Stimulated activated CD8-positive, alpha-beta memory T cell treated with anti-CD3 and anti-CD28 coated beads, Interleukin-7, amount 100 ng/mL, for 1 hour (primary cell): Measurements from ENCODE around the gene MX1.

Experiments
- DNase-seq, 2 donors: peaks; one replicate each; pipeline ENCODE4 v3.0.0-alpha.2; 2020; ENCODE audit warnings: low read depth in 2 of 2

Gene MX1, protein sequence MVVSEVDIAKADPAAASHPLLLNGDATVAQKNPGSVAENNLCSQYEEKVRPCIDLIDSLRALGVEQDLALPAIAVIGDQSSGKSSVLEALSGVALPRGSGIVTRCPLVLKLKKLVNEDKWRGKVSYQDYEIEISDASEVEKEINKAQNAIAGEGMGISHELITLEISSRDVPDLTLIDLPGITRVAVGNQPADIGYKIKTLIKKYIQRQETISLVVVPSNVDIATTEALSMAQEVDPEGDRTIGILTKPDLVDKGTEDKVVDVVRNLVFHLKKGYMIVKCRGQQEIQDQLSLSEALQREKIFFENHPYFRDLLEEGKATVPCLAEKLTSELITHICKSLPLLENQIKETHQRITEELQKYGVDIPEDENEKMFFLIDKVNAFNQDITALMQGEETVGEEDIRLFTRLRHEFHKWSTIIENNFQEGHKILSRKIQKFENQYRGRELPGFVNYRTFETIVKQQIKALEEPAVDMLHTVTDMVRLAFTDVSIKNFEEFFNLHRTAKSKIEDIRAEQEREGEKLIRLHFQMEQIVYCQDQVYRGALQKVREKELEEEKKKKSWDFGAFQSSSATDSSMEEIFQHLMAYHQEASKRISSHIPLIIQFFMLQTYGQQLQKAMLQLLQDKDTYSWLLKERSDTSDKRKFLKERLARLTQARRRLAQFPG

GRCh38 chr21:41425954-41426675, at the start of gene MX1:
TSS of gene MX1 (plus strand) at chr21:41426239. CDS start at chr21:41432071, 5,832 bp downstream.
- peak; percentile 74 to 90 for DNase-seq

DNA sequence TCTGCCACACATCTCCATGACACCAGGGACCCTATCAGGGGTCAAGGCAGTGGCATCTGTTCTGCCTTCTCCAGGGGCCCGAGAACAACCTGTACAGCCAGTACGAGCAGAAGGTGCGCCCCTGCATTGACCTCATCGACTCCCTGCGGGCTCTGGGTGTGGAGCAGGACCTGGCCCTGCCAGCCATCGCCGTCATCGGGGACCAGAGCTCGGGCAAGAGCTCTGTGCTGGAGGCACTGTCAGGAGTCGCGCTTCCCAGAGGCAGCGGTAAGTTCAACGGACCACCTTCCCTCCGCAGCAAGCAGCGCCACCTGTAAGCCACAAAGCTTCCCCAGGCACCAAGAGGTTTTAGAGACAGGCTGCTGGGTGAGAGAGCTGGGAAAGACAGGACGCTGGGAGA, 48.3 kb upstream of the MX1 start:
- no peak for DNase-seq

GRCh38 chr21:41378849-41379248, 47.2 kb upstream of the MX1 start:
- DNase-seq: no peak

DNA sequence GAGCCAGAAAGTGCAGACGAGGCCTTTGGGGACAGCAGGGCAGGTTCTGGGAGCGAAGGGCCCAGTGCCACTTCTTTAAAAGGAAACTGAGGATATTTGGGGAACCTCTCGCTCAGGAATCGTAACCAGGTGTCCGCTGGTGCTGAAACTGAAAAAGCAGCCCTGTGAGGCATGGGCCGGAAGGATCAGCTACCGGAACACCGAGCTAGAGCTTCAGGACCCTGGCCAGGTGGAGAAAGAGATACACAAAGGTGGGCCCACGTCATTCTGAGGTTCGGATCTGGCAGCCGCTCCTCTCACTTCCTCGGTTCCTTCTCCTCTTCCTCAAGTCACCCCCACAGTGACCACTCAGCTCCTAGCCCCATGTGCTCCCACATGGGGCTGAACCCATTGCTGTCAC, 46.1 kb upstream of the MX1 start:
- no peak for DNase-seq

DNA sequence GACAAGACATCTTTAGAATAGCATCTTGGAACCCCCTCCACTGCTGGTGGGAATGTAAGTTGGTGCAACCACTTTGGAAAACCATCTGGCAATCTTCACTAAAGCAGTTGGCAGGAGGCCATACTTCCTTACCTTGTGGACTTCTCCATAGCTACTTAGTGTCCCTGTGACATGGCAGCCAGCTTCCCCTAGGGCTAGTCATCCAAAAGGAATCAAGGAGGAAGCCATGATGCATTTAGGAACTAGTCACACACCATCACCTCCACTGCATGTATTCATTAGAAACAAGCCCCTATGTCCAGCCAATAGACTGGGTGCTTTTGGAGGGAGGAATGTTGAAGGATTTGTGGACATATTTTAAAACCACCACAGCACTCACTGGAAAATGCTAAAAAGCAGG, 44.3 kb upstream of the MX1 start:
- no peak for DNase-seq

GRCh38 chr21:41387042-41387819, 38.8 kb upstream of the MX1 start:
- no peak for DNase-seq

GRCh38 chr21:41387824-41388223, 38.2 kb upstream of the MX1 start:
- no peak for DNase-seq

DNA sequence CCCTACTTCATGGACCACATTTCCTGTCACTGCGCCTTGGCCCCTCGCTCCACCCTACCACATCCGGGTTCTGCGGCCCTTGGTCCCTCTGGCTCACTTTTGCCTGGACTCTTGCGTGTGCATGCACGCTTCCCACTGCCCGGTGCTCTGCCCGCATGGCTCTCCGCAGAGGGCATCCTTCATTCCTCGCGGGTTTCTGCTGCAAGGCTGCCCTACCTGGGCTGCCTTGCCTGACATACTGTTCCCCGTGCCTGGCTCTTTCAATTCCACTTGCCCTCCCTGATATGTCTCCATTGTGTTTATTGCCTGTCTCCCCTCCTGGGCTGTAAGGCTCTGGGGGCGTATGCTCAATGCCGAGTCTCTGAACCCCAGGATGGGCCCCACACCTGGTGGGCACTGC, 37.8 kb upstream of the MX1 start:
- DNase-seq: no peak

GRCh38 chr21:41390043-41390639, 35.9 kb upstream of the MX1 start:
- DNase-seq: no peak

DNA sequence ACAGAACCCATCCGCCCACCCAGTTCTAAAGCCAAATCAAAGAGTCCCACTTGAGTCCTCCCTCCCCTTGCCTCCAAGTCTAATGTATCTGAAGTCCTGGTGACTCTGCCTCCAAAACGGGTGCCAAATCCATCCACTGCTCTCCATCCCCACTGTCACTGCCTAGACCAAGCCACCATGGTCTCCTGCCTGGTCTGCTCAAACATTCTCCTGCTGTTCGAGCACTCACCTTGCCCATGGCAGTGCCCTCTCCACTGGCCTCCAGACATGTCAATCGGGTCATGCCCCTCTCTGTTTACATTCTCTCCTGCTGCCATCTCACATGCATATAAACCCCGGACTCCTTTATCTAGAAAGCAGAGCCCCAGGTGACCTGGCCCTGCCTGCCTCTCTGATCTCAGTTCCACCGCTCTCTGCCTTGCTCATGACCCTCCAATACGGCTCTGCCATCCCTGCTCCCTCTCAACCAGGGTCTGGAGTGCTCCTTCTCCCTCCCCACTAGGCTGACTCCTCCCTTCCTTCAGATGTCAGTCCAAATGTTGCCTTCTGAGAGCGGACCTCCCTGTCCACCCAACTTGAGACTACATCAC, 32.1 kb upstream of the MX1 start:
- no peak for DNase-seq

- DNase-seq: no peak
Observed at GRCh38 chr21:41396558-41397075, 29.4 kb upstream of the MX1 start.

DNA sequence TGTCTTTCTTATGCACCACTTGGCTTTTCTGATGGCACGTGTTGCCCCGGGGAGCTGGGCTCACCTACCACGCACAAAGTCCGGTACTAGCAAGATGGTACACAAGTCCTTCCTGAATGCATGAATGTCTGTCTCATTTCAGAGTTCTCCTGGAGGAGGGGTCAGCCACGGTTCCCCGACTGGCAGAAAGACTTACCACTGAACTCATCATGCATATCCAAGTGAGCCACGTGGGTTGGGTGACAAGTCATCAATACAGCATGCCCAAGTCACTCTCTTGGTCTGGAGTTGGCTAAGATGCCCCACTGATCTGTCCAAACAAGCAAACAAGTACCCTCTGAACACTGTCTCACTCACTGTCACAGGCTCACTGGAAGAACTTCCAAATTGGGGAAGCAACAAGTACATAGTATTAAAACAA, 28.6 kb upstream of the MX1 start:
- DNase-seq: no peak

DNA sequence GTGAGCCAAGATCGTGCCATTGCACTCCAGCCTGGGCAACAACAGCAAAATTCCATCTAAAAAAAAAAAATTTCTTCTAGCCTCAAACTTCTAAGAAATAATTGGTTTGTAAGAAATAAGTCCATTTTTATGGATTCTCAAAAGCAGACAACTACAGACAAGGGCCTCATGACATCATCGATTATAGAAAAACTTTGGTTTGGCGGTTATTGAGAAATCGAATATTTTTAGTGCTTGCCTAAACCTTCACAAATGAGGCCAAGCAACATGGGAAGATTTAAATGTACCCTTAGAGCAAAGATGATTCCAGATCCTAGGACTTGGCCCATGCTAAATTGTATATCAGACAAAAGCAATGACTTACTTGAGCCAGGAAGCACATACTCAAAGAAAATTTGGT, 27.8 kb upstream of the MX1 start:
- DNase-seq: no peak

DNA sequence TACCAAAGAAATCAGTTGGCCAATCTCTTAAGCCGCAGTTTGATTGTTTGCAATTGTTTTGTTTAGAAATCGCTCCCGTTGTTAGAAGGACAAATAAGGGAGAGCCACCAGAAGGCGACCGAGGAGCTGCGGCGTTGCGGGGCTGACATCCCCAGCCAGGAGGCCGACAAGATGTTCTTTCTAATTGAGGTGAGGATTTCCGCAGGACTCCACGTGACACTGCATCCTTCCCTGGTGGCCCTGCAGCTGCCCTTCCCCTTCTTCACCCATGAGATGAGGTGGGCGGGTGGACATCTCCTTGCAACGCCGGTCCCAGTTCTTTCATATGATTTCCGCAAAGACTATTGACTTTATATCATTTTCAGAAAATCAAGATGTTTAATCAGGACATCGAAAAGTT, 27.2 kb upstream of the MX1 start:
- no peak for DNase-seq

GRCh38 chr21:41399246-41399800, 26.7 kb upstream of the MX1 start:
- no peak for DNase-seq

DNA sequence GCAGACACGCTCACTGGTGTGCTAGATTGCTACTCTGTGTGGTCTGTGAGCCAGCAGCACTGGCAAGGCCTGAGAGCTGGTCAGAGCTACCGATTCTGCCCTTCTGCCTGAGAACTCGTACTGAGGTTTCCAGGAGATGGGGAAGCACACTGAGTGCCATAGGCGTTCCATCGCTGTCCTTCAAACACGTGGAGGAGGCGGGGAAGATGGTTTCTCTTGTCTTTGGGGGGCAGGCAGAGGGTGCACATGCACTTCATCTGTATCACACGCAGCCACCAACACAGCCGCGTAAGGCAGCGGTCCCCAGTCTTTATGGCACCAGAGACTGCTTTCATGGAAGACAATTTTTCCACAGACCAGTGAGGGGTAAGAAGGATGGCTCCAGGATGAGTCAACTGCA, 23.8 kb upstream of the MX1 start:
- DNase-seq: no peak

GRCh38 chr21:41402796-41403195, 23.2 kb upstream of the MX1 start:
- no peak for DNase-seq

- DNase-seq: no peak
Observed at GRCh38 chr21:41403331-41403730, 22.7 kb upstream of the MX1 start.

DNA sequence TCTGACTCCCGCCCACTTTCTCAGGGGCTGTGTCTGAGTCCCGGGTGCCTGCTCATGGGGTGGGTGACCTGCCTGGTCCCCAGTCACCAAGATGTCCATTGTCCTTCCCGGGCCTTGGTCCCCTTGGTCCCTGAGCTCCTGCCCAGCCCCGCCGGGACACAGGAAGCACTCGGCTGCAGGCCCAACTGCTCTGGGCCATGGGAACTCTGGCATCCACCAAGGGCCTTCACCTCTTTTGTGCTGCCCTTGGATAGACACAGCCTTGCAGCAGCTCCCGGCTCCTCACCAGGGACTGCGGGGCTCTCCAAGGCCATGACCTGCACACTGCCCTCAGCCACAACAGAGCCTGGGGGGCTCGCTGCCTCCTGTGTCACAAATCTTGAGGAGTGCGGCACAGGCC, 22.1 kb upstream of the MX1 start:
- no peak for DNase-seq

DNA sequence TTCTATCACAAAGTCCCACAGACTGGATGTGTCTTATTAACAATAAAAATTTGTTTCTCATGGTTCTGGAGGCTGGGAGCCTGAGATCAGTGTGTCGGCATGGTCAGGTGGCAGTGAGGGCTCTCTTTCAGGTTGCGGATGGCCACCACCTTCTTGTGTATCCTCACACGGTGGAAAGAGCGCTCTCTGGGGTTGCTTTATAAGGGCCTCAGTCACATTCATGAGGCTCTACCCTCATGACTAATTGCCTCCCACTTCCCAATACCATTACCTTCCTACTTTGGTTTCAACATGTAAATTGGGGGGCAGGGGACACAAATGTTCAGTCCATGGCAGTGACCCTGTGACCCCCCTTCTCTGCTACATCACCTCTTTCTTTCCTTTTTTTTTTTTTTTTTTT, 20.7 kb upstream of the MX1 start:
- DNase-seq: no peak

DNA sequence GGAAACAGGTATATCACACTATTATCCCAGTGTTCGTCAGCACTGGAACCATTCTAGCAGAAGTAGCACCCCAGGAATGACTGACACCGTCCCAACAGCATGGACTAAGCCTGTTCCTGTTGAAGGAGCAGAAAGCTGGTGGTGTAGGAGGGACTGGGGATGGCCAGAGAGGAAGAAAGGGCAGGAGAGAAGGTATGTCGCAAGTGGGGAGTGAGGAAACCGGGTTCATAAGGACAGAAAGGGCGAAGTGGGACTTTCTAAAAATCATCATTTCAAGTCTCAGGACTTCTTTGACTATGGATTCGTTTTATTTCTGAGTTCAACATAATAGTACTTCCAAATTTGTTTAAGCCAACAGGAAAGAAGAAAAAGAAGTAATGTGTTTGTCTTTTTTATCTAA, 19.7 kb upstream of the MX1 start:
- no peak for DNase-seq
